ENCODE results near the gene RHOV.
"Not testable (repeated sequence)": the region's sequence is repeated elsewhere in the genome, so short reads cannot be mapped to it uniquely, and the experiment has no call there.

The RHOV gene

GRCh38 chr15:40878785-40879184, 4.8 kb upstream of the RHOV start:
- no peak for DNase-seq (ENCODE audit: low read depth, low spot score)
- H3K27ac ChIP-seq: peak overlapping the region; percentile 29

GRCh38 chr15:40877694-40878093, 3.7 kb upstream of the RHOV start:
- no peak overlapping the region for H3K27ac ChIP-seq
- no peak for DNase-seq (ENCODE audit: low read depth, low spot score)

GRCh38 chr15:40875991-40876730, 2.1 kb upstream of the RHOV start:
- DNase-seq (ENCODE audit: low read depth, low spot score): no peak

GRCh38 chr15:40872791-40873693, 992 bp downstream of the RHOV start:
- DNase-seq (ENCODE audit: low read depth, low spot score): no peak
- H3K27ac ChIP-seq: peak overlapping the region; percentile 71

More at GRCh38 chr15:40875991-40876730, 2.1 kb upstream of the RHOV start:
- H3K27ac ChIP-seq: peak overlapping the region; percentile 35

GRCh38 chr15:40871749-40872617, 2.1 kb downstream of the RHOV start:
- no peak for DNase-seq (ENCODE audit: low read depth, low spot score)
- H3K27ac ChIP-seq: peak overlapping the region; percentile 71

- no peak for DNase-seq (ENCODE audit: low read depth, low spot score)
- peak overlapping the region; percentile 71 for H3K27ac ChIP-seq
These were observed 3.3 kb downstream of the RHOV start for GRCh38 chr15:40870716-40871115.

- peak overlapping the region; percentile 71 for H3K27ac ChIP-seq
- no peak for DNase-seq (ENCODE audit: low read depth, low spot score)
These were observed 4.3 kb downstream of the RHOV start for GRCh38 chr15:40869686-40870085.

- no peak overlapping the region for H3K27ac ChIP-seq
- DNase-seq (ENCODE audit: low read depth, low spot score): no peak
These were observed 6.8 kb downstream of the RHOV start for GRCh38 chr15:40867199-40867598.

GRCh38 chr15:40863660-40864270, 10.3 kb downstream of the RHOV start:
- no peak overlapping the region for H3K27ac ChIP-seq
- DNase-seq (ENCODE audit: low read depth, low spot score): no peak

GRCh38 chr15:40861147-40861546, 12.9 kb downstream of the RHOV start:
- not testable (repeated sequence) for DNase-seq (ENCODE audit: low read depth, low spot score); H3K27ac ChIP-seq

- no peak for DNase-seq (ENCODE audit: low read depth, low spot score)
- no peak overlapping the region for H3K27ac ChIP-seq
These were observed 14.7 kb downstream of the RHOV start for GRCh38 chr15:40859206-40859851.

- no peak overlapping the region for H3K27ac ChIP-seq
- DNase-seq (ENCODE audit: low read depth, low spot score): no peak
These were observed 15.3 kb downstream of the RHOV start for GRCh38 chr15:40858706-40859105.

- no peak for DNase-seq (ENCODE audit: low read depth, low spot score)
- peak overlapping the region; percentile 72 for H3K27ac ChIP-seq
These were observed 16.3 kb downstream of the RHOV start for GRCh38 chr15:40857601-40858341.

GRCh38 chr15:40856746-40857145, 17.3 kb downstream of the RHOV start:
- no peak for DNase-seq (ENCODE audit: low read depth, low spot score)
- peak overlapping the region; percentile 72 for H3K27ac ChIP-seq

- H3K27ac ChIP-seq: no peak overlapping the region
- no peak for DNase-seq (ENCODE audit: low read depth, low spot score)
These were observed 18.3 kb downstream of the RHOV start for GRCh38 chr15:40855706-40856234.

- no peak overlapping the region for H3K27ac ChIP-seq
- no peak for DNase-seq (ENCODE audit: low read depth, low spot score)
These were observed 19.9 kb downstream of the RHOV start for GRCh38 chr15:40854161-40854560.

GRCh38 chr15:40853241-40853890, 20.7 kb downstream of the RHOV start:
- no peak overlapping the region for H3K27ac ChIP-seq
- DNase-seq (ENCODE audit: low read depth, low spot score): no peak

GRCh38 chr15:40852529-40852928, 21.5 kb downstream of the RHOV start:
- no peak overlapping the region for H3K27ac ChIP-seq
- no peak for DNase-seq (ENCODE audit: low read depth, low spot score)

All from epithelial cell of prostate (primary cell).